Cardiac muscle cell (in vitro differentiated cells and primary cell): ENCODE results near the gene NPAS3. TPM values are rescaled to one million over a fixed set of nuclear protein-coding genes. Genes with fewer than 3 reads are reported as not detected.
A peak's percentile ranks its signal among the peaks of the same experiment; 100 is the strongest.

Experiments used
- DNase-seq, 2 donors: peaks; one replicate each; pipeline versions ENCODE4 v3.0.0 to v3.0.0-alpha.2; 2010 to 2017; ENCODE audit warnings: low read depth in 1 of 2, low spot score in 1 of 2
- H3K27ac ChIP-seq: fragments of 200-600 bp; sonication (generic); 2 replicates; pipeline ENCODE4 v1.5.1; 2016
- H3K27me3 ChIP-seq: fragments of 200-600 bp; sonication (generic); 2 replicates; pipeline ENCODE4 v1.6.0; 2016; ENCODE audit warnings: control low read depth
- H3K36me3 ChIP-seq: fragments of 200-600 bp; sonication (generic); 2 replicates; pipeline ENCODE4 v1.5.1; 2016; ENCODE audit warnings: control low read depth
- H3K4me1 ChIP-seq: fragments of 200-600 bp; sonication (generic); 2 replicates; pipeline ENCODE4 v1.8.1; 2017; ENCODE audit warnings: low read depth, mild to moderate bottlenecking, mixed run types
- H3K4me3 ChIP-seq: fragments of 200-600 bp; sonication (generic); 2 replicates; pipeline ENCODE4 v1.5.1; 2016; ENCODE audit warnings: mild to moderate bottlenecking
- H3K9me3 ChIP-seq: fragments of 200-600 bp; sonication (generic); 2 replicates; pipeline ENCODE4 v1.5.1; 2017; ENCODE audit warnings: low read depth, mild to moderate bottlenecking, control low read depth
- polyA plus RNA-seq: library from polyadenylated mRNA; unstranded; fragments of >200 nt; fragmentation: Nextera tagmentation; extraction: Ambion mirVana; gene quantifications from 2 replicates; pipeline ENCODE4 v1.2.1, GENCODE V29; 2016
- total RNA-seq: library from RNA; depleted of rRNA; stranded (reverse); fragments of >200 nt; gene quantifications from 2 replicates; pipeline ENCODE4 v1.2.3, GENCODE V29; 2016
- TF ChIP-seq, protein P1 (sequence below): IDR thresholded peaks from 2 replicates; pipeline ENCODE4 v1.5.1; 2012; ENCODE audit warnings: low read depth, mild to moderate bottlenecking, low read length

The NPAS3 gene
- total and polyA plus RNA-seq, 2 experiments from 2014 or later: 0.18 TPM

DNA sequence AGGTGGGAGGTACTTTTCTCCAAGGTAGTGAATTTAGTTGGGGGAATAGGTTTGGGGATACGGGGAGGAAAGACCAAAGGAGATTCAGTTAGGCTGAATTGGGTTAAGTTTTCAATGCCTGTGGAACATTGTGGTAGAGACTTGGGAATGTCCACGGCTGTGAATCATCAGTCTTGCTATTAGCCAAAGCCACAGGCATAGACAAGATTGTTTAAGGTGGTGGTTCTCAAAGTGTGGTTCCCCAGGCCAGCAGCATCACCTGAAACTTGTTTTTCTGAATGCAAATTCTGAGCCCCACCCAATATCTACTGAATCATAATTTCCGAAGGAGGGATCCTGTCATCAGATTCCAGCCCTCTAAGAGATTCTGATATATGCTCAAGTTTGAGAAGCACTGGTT lies 696.0 kb downstream of the NPAS3 start:
- Histone ChIP-seq H3K4me1 (no peaks in the 10 kb centered on the region), H3K9me3 (no peaks in the 10 kb centered on the region), H3K27me3 (no peaks in the 10 kb centered on the region), H3K27ac (no peak overlapping the region), H3K36me3 (no peaks in the 10 kb centered on the region), H3K4me3 (no peak overlapping the region)
- DNase-seq: no peak
- TF ChIP-seq, protein P1, sequence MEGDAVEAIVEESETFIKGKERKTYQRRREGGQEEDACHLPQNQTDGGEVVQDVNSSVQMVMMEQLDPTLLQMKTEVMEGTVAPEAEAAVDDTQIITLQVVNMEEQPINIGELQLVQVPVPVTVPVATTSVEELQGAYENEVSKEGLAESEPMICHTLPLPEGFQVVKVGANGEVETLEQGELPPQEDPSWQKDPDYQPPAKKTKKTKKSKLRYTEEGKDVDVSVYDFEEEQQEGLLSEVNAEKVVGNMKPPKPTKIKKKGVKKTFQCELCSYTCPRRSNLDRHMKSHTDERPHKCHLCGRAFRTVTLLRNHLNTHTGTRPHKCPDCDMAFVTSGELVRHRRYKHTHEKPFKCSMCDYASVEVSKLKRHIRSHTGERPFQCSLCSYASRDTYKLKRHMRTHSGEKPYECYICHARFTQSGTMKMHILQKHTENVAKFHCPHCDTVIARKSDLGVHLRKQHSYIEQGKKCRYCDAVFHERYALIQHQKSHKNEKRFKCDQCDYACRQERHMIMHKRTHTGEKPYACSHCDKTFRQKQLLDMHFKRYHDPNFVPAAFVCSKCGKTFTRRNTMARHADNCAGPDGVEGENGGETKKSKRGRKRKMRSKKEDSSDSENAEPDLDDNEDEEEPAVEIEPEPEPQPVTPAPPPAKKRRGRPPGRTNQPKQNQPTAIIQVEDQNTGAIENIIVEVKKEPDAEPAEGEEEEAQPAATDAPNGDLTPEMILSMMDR: no peak

DNA sequence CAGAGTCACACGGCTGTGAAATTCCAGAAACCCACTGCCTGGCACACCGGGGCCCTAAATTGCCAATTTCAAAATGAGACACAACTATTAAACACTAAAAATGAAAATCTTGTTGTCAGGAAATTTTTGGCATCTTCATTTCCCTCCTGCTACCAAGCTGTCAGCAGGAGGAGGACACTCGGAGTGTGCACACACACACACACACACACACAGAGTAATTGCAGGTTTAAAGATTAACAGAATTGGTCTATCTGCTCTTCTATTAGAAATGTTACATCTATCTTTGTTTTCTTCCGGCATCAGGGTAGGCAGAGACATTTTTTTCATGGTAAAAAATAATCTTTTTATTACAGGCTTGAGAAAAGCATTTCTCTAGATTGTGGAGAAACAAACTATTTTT lies 698.0 kb downstream of the NPAS3 start:
- H3K27me3 ChIP-seq: no peaks in the 10 kb centered on the region

DNA sequence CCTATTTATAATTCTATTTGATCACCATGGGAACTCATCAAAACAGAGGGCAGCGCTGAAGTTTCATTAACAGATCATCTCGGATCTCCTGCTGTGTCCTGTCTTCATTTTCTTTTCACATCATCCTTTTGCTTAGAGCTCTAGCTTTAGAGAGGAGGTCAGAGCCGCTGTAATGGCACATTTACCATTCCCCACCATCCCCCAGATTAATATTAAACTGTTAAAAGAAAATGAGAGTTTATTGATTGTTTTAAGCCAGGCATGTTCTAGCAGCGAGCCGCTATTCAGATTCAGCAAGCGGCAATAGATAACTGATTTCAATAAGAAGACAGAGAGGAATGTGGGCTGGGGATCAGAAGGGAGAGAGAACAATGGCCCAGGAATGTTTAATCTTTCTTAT lies 703.4 kb downstream of the NPAS3 start:
- H3K4me1 ChIP-seq: no peaks in the 10 kb centered on the region
- no peak overlapping the region for H3K4me3 ChIP-seq
- no peaks in the 10 kb centered on the region for H3K36me3 ChIP-seq
- H3K27ac ChIP-seq: no peak overlapping the region
- TF ChIP-seq, protein P1: no peak
- H3K27me3 ChIP-seq: no peaks in the 10 kb centered on the region
- H3K9me3 ChIP-seq: no peaks in the 10 kb centered on the region
- DNase-seq: no peak

More for the DNA sequence above, 698.0 kb downstream of the NPAS3 start:
- TF ChIP-seq, protein P1: no peak
- Histone ChIP-seq H3K4me3 (no peak overlapping the region), H3K4me1 (no peaks in the 10 kb centered on the region), H3K9me3 (no peaks in the 10 kb centered on the region), H3K36me3 (no peaks in the 10 kb centered on the region), H3K27ac (no peak overlapping the region)
- no peak for DNase-seq

DNA sequence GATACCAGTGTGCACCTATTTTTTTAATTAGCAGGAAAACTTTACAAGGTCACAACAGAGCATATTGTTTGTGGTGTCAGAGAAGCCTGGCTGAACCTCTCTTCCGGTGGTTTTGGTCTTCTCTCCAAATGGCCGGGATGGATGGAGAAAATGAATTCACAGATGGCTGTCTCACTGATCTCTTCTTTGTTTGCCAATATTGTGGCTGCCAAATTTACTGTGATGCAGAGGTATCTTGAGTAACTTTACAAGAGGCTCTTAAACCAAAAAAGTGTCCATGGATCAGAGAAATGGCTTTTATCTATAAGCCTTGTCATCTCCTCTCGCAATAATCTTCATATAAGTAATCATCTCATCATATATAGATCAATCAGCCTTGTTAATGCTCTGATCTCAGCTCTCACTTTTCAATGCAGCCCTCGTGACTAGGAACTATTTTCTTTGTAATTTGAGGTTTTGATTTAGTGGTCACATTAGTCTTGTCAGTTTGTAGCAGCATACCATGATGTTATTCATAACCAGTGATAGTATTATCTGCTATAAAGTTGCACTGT lies 704.1 kb downstream of the NPAS3 start:
- no peaks in the 10 kb centered on the region for H3K9me3 ChIP-seq
- H3K36me3 ChIP-seq: no peaks in the 10 kb centered on the region
- TF ChIP-seq, protein P1: no peak
- no peaks in the 10 kb centered on the region for H3K27me3 ChIP-seq
- no peaks in the 10 kb centered on the region for H3K4me1 ChIP-seq
- no peak overlapping the region for H3K4me3 ChIP-seq
- H3K27ac ChIP-seq: no peak overlapping the region
- DNase-seq: peak in 1 of 2 donors; percentile 11

DNA sequence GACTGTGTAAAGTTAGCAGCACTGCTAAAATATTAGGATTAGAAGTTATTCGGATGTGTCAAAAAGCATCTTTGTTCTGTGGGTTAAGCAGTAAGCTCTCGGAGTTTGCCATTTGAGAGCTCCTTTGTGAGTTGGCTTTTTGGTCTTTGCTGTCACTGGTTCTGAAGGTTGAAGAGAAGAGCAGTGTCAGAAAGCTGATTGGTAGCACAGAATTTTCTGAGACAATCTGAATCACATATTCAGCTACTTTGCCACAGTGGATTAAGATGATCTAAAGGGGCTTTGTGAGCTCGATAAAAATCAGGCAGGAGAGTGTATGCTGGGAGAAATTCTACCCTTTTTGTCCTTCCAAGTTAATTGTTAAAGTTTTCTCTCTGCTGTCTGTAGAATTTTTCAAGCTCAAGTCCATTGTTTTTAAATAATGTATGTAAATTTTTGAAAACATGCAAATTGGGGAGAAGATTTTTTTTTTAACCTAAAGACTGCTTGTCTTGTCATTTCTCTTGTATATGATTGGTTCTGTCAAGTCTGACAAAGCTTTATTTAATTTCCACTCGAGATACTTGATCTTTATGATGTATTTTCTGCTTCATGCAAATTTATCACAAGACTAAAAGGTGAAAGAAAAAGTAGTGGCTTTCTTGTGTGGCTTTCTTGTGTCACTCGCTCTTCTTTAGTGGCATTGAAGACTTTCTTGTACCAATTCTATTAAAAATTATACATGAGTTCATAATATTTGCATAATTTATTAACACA lies 704.9 kb downstream of the NPAS3 start:
- Histone ChIP-seq H3K27me3 (no peaks in the 10 kb centered on the region), H3K4me1 (no peaks in the 10 kb centered on the region), H3K36me3 (no peaks in the 10 kb centered on the region), H3K4me3 (no peak overlapping the region), H3K9me3 (no peaks in the 10 kb centered on the region), H3K27ac (no peak overlapping the region)
- TF ChIP-seq, protein P1: no peak
- DNase-seq: no peak
